KMS-11 (cell line): ENCODE results near the gene KIF16B.

Experiments used
- H2AFZ ChIP-seq: fragments of 200-600 bp; sonication (generic); 2 replicates; pipeline ENCODE4 v1.6.1; 2016; ENCODE audit warnings: antibody characterized with exemption, mixed run types, low read depth
- H3K27ac ChIP-seq: fragments of 200-600 bp; sonication (generic); 2 replicates; pipeline ENCODE4 v1.6.1; 2016; ENCODE audit warnings: mild to moderate bottlenecking, mixed run types
- H3K27me3 ChIP-seq: fragments of 200-600 bp; sonication (generic); 2 replicates; pipeline ENCODE4 v1.6.1; 2017; ENCODE audit warnings: mild to moderate bottlenecking, low read depth, mixed run types, moderate library complexity; ENCODE audit not compliant: insufficient read depth
- H3K36me3 ChIP-seq: fragments of 200-600 bp; sonication (generic); 2 replicates; pipeline ENCODE4 v1.6.1; 2017; ENCODE audit warnings: mild to moderate bottlenecking, mixed run types; ENCODE audit not compliant: insufficient read depth
- H3K4me1 ChIP-seq: fragments of 200-600 bp; sonication (generic); 2 replicates; pipeline ENCODE4 v1.6.1; 2016; ENCODE audit warnings: mild to moderate bottlenecking, low read depth, mixed run types; ENCODE audit not compliant: poor library complexity, severe bottlenecking
- H3K4me2 ChIP-seq: fragments of 200-600 bp; sonication (generic); 2 replicates; pipeline ENCODE4 v1.7.0; 2016; ENCODE audit warnings: mild to moderate bottlenecking, mixed run types
- H3K4me3 ChIP-seq: fragments of 200-600 bp; sonication (generic); IDR thresholded peaks from 2 replicates; pipeline ENCODE4 v1.6.1; 2017; ENCODE audit warnings: low read depth, low read length, mixed read lengths; ENCODE audit not compliant: insufficient read depth
- H3K79me2 ChIP-seq: fragments of 200-600 bp; sonication (generic); 2 replicates; pipeline ENCODE4 v1.6.1; 2016; ENCODE audit warnings: low read depth, mixed run types; ENCODE audit not compliant: insufficient read depth
- H3K9ac ChIP-seq: fragments of 200-600 bp; sonication (generic); 2 replicates; pipeline ENCODE4 v1.6.1; 2016; ENCODE audit warnings: mild to moderate bottlenecking, mixed run types
- H4K20me1 ChIP-seq: fragments of 200-600 bp; sonication (generic); 2 replicates; pipeline ENCODE4 v1.6.1; 2016; ENCODE audit warnings: mild to moderate bottlenecking, mixed run types; ENCODE audit not compliant: insufficient read depth
- CTCF ChIP-seq: fragments of 200-600 bp; sonication (generic); conservative IDR thresholded peaks from 2 replicates; pipeline ENCODE4 v1.6.1; 2017; ENCODE audit warnings: low read depth, mild to moderate bottlenecking, antibody characterized with exemption, low read length, moderate library complexity, mixed read lengths

Gene KIF16B

GRCh38 chr20:16245879-16246278 is 327.4 kb downstream of the KIF16B start:
- no peaks in the 10 kb centered on the region for H3K79me2 ChIP-seq
- no peak for TF ChIP-seq CTCF
- no peaks in the 10 kb centered on the region for H3K36me3 ChIP-seq
- H3K9ac ChIP-seq: no peak overlapping the region
- H3K27me3 ChIP-seq: no peaks in the 10 kb centered on the region
- no peak overlapping the region for H3K27ac ChIP-seq
- no peak overlapping the region for H3K4me3 ChIP-seq
- H3K4me2 ChIP-seq: no peak overlapping the region
- H4K20me1 ChIP-seq: no peaks in the 10 kb centered on the region
- no peaks in the 10 kb centered on the region for H3K4me1 ChIP-seq
- no peak overlapping the region for H2AFZ ChIP-seq

GRCh38 chr20:16244892-16245291 is 328.4 kb downstream of the KIF16B start:
- Histone ChIP-seq H3K4me2 (no peak overlapping the region), H2AFZ (no peak overlapping the region), H3K4me1 (no peaks in the 10 kb centered on the region), H3K9ac (no peak overlapping the region), H3K4me3 (no peak overlapping the region), H3K27ac (no peak overlapping the region), H4K20me1 (no peaks in the 10 kb centered on the region), H3K27me3 (no peaks in the 10 kb centered on the region), H3K36me3 (no peaks in the 10 kb centered on the region), H3K79me2 (no peaks in the 10 kb centered on the region)
- no peak for TF ChIP-seq CTCF

- no peaks in the 10 kb centered on the region for H3K4me1 ChIP-seq
- no peaks in the 10 kb centered on the region for H3K27me3 ChIP-seq
- no peaks in the 10 kb centered on the region for H3K36me3 ChIP-seq
- no peak overlapping the region for H3K9ac ChIP-seq
- no peak overlapping the region for H3K4me3 ChIP-seq
- no peak overlapping the region for H3K27ac ChIP-seq
- no peaks in the 10 kb centered on the region for H3K79me2 ChIP-seq
- no peak overlapping the region for H3K4me2 ChIP-seq
- no peaks in the 10 kb centered on the region for H4K20me1 ChIP-seq
- H2AFZ ChIP-seq: no peak overlapping the region
- TF ChIP-seq CTCF: no peak
Observed at GRCh38 chr20:16243470-16243869, 329.8 kb downstream of the KIF16B start.

- no peaks in the 10 kb centered on the region for H3K79me2 ChIP-seq
- H3K4me1 ChIP-seq: no peaks in the 10 kb centered on the region
- H3K9ac ChIP-seq: no peak overlapping the region
- no peak overlapping the region for H3K4me2 ChIP-seq
- H4K20me1 ChIP-seq: no peaks in the 10 kb centered on the region
- no peak overlapping the region for H3K4me3 ChIP-seq
- no peaks in the 10 kb centered on the region for H3K27me3 ChIP-seq
- TF ChIP-seq CTCF: no peak
- no peaks in the 10 kb centered on the region for H3K36me3 ChIP-seq
- H3K27ac ChIP-seq: no peak overlapping the region
- H2AFZ ChIP-seq: no peak overlapping the region
Observed at GRCh38 chr20:16241911-16242310, 331.3 kb downstream of the KIF16B start.

GRCh38 chr20:16240355-16240754 is 332.9 kb downstream of the KIF16B start:
- H2AFZ ChIP-seq: no peak overlapping the region
- H4K20me1 ChIP-seq: no peaks in the 10 kb centered on the region
- H3K9ac ChIP-seq: no peak overlapping the region
- no peak overlapping the region for H3K27ac ChIP-seq
- H3K79me2 ChIP-seq: no peaks in the 10 kb centered on the region
- H3K4me2 ChIP-seq: no peak overlapping the region
- no peaks in the 10 kb centered on the region for H3K4me1 ChIP-seq
- H3K27me3 ChIP-seq: no peaks in the 10 kb centered on the region
- no peaks in the 10 kb centered on the region for H3K36me3 ChIP-seq
- TF ChIP-seq CTCF: no peak
- no peak overlapping the region for H3K4me3 ChIP-seq
